Measurements from ENCODE around the gene THYN1. TPM values are rescaled to one million over a fixed set of nuclear protein-coding genes. Genes with fewer than 3 reads are reported as not detected.

The THYN1 gene
- total RNA-seq, 1 experiment from 2014 or later, result 97.0 TPM

DNA sequence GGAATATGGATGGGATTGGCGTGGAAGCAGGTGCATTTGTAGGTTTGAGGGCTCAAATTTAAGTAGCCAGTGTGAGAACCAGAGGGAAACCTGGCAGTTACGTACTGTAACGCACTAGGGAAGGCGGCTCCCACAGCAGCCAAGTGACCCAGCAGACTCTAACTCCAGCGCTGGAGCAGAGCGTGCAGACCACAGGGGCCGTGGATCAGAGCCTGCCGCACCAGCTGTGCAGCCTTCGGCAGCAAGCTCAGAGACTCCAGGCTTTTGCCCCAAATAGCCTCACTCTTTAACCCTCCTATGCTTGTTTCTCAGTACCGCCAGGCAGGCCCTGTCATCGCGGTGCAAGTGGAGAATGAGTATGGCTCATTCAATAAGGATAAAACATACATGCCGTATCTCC lies 35.3 kb upstream of the THYN1 start:
- Histone ChIP-seq H2BK5ac (ENCODE audit: insufficient read length, low read length) (no peak overlapping the region), H3K56ac (ENCODE audit: insufficient read length, low read depth, low read length) (no peak overlapping the region), H4K5ac (ENCODE audit: insufficient read length, low read depth, low read length) (no peak overlapping the region), H2BK15ac (ENCODE audit: low read depth, low read length) (no peak overlapping the region), H3K23me2 (ENCODE audit: insufficient read length, low read depth, low read length, poor library complexity, severe bottlenecking) (no peaks in the 10 kb centered on the region), H2BK20ac (ENCODE audit: low read depth, low read length, poor library complexity, severe bottlenecking) (no peak overlapping the region), H3K9me3 (ENCODE audit: control insufficient read depth, low read depth, low read length) (no peaks in the 10 kb centered on the region), H3K27ac (ENCODE audit: insufficient read length, low read depth, low read length) (no peak overlapping the region), H2AK5ac (ENCODE audit: insufficient read length, low read length) (no peak overlapping the region), H3K18ac (ENCODE audit: insufficient read length, low read depth, low read length) (no peak overlapping the region), H3K23ac (ENCODE audit: insufficient read length, low read depth, low read length) (no peak overlapping the region), H3K9ac (ENCODE audit: extremely low read depth, insufficient read length, low read length) (no peak overlapping the region), H4K91ac (ENCODE audit: insufficient read length, low read depth, low read length) (no peak overlapping the region), H2AFZ (ENCODE audit: low read length) (no peak overlapping the region), H2BK120ac (ENCODE audit: low read depth, low read length, poor library complexity, severe bottlenecking) (no peak overlapping the region), H2BK12ac (ENCODE audit: insufficient read length, low read depth, low read length) (no peak overlapping the region), H3K27me3 (ENCODE audit: insufficient read depth, low read length) (no peaks in the 10 kb centered on the region), H3T11ph (ENCODE audit: low read length) (no peak overlapping the region), H3K14ac (ENCODE audit: insufficient read depth, low read length) (no peak overlapping the region; the same call in 1 of the 2 replicates), H3K79me2 (ENCODE audit: insufficient read depth, low read length) (no peaks in the 10 kb centered on the region), H3K4ac (ENCODE audit: low read depth, low read length) (no peak overlapping the region), H4K8ac (replicated peaks; ENCODE audit: insufficient read length, low read depth, low read length) (no peak overlapping the region), H3K4me1 (ENCODE audit: insufficient read depth, low read length) (no peaks in the 10 kb centered on the region), H3K79me1 (ENCODE audit: insufficient read depth, low read depth, low read length, poor library complexity, severe bottlenecking) (no peaks in the 10 kb centered on the region), H3K4me2 (ENCODE audit: insufficient read depth, insufficient read length, low read length) (no peak overlapping the region), H4K20me1 (ENCODE audit: control insufficient read depth, insufficient read depth, insufficient read length) (no peaks in the 10 kb centered on the region)
- H3K27ac Mint-ChIP-seq, result peak overlapping the region in 1 of 3 experiments; percentile 10; a peak in 2 of 7 replicates
- no peak for DNase-seq
- no CpG with 5 or more reads among the region's 13 CpGs for WGBS (ENCODE audit: extremely low coverage, insufficient read length, low lambda C conversion rate)
- peaks cover 12 to 14% of the 10 kb centered on the region in 2 experiments for H3K4me1 Mint-ChIP-seq
- no peaks in the 10 kb centered on the region; a peak in 1 of 5 replicates for H3K9me3 Mint-ChIP-seq
- H3K4me3 Mint-ChIP-seq, result no peak overlapping the region
- no peaks in the 10 kb centered on the region for H3K27me3 Mint-ChIP-seq (ENCODE audit: low read depth)
- TF ChIP-seq, protein P1, sequence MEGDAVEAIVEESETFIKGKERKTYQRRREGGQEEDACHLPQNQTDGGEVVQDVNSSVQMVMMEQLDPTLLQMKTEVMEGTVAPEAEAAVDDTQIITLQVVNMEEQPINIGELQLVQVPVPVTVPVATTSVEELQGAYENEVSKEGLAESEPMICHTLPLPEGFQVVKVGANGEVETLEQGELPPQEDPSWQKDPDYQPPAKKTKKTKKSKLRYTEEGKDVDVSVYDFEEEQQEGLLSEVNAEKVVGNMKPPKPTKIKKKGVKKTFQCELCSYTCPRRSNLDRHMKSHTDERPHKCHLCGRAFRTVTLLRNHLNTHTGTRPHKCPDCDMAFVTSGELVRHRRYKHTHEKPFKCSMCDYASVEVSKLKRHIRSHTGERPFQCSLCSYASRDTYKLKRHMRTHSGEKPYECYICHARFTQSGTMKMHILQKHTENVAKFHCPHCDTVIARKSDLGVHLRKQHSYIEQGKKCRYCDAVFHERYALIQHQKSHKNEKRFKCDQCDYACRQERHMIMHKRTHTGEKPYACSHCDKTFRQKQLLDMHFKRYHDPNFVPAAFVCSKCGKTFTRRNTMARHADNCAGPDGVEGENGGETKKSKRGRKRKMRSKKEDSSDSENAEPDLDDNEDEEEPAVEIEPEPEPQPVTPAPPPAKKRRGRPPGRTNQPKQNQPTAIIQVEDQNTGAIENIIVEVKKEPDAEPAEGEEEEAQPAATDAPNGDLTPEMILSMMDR (conservative IDR thresholded peaks at IDR 0.05), result no peak
- peaks cover 21 to 46% (median 36%) of the 10 kb centered on the region in 3 experiments for H3K36me3 Mint-ChIP-seq (ENCODE audit: insufficient read depth in 1 of 3, low read depth in 3 of 3)

All from H9 (cell line).